CD4-positive, alpha-beta T cell (primary cell): Measurements from ENCODE around the gene RNPS1. TPM values are rescaled to one million over a fixed set of nuclear protein-coding genes. Genes with fewer than 3 reads are reported as not detected.

Source experiments
- ATAC-seq: fragments of 200-7000 bp; cut with Tn5 transposase; one replicate; pipeline ENCODE4 v1.10.0; 2022; ENCODE audit warnings: mild to moderate bottlenecking; ENCODE audit not compliant: poor library complexity
- CTCF ChIA-PET: fragments of 350-600 bp; sonication (Branson Sonifier 250); formaldehyde crosslinking; loops from one replicate; lab custom pipeline; 2021; ENCODE audit warnings: antibody characterized with exemption, inconsistent platforms; lab: Charles Lee
- POLR2A ChIA-PET: fragments of 350-600 bp; sonication (Branson Sonifier 250); formaldehyde crosslinking; loops from one replicate; lab custom pipeline; 2021; ENCODE audit warnings: antibody characterized with exemption, inconsistent platforms; lab: Charles Lee
- DNase-seq, 14 experiments: peaks; one replicate each; pipeline ENCODE4 v3.0.0-alpha.2; 2013 to 2020; ENCODE audit warnings: mixed read lengths in 2 of 14
- H3K27ac ChIP-seq, 2 donors: one replicate each; pipeline versions ENCODE4 v1.5.1 to v1.7.0; 2013; ENCODE audit warnings: low read length in 2 of 2, low read depth in 1 of 2, mild to moderate bottlenecking in 1 of 2
- H3K27me3 ChIP-seq, 2 experiments: 1 replicate in 1 of 2; 2 replicates in 1 of 2; pipeline versions ENCODE4 v1.6.1 to v1.7.0; 2013; ENCODE audit warnings: low read length in 2 of 2, control low read depth in 1 of 2, mild to moderate bottlenecking in 1 of 2, moderate library complexity in 1 of 2; ENCODE audit not compliant: insufficient read depth in 2 of 2, control insufficient read depth in 1 of 2
- H3K36me3 ChIP-seq: one replicate; pipeline ENCODE4 v1.6.1; 2013; ENCODE audit warnings: low read length, control low read depth; ENCODE audit not compliant: insufficient read depth
- H3K4me1 ChIP-seq: one replicate; pipeline ENCODE4 v1.6.1; 2013; ENCODE audit warnings: low read length, control low read depth; ENCODE audit not compliant: insufficient read depth
- H3K4me3 ChIP-seq: one replicate; pipeline ENCODE4 v1.5.1; 2013; ENCODE audit warnings: mild to moderate bottlenecking, low read length, moderate library complexity
- H3K9me3 ChIP-seq, 2 experiments: 1 replicate in 1 of 2; 2 replicates in 1 of 2; pipeline versions ENCODE4 v1.6.1 to v1.7.0; 2013; ENCODE audit warnings: low read length in 2 of 2, mild to moderate bottlenecking in 2 of 2, control low read depth in 1 of 2, moderate library complexity in 1 of 2; ENCODE audit not compliant: control insufficient read depth in 1 of 2, insufficient read depth in 1 of 2
- H3K27ac Mint-ChIP-seq: one replicate; pipeline ENCODE4 v1.8.0; 2020; ENCODE audit warnings: mixed read lengths
- H3K27me3 Mint-ChIP-seq: one replicate; pipeline ENCODE4 v1.8.0; 2021; ENCODE audit warnings: mixed read lengths
- H3K36me3 Mint-ChIP-seq: one replicate; pipeline ENCODE4 v1.8.0; 2021; ENCODE audit warnings: low read depth, mixed read lengths
- H3K4me1 Mint-ChIP-seq: one replicate; pipeline ENCODE4 v1.8.0; 2021; ENCODE audit warnings: low read depth, mixed read lengths
- H3K4me3 Mint-ChIP-seq: one replicate; pipeline ENCODE4 v1.8.0; 2020; ENCODE audit warnings: mild to moderate bottlenecking, mixed read lengths
- H3K9me3 Mint-ChIP-seq: one replicate; pipeline ENCODE4 v1.8.0; 2020; ENCODE audit warnings: mixed read lengths
- intact Hi-C, 2 experiments: fragments of 100-400 bp; cut with DNase I in 1 of 2; cut with micrococcal nuclease in 1 of 2; formaldehyde crosslinking; loops; one replicate each; pipeline versions ENCODE4 v1.15.1 to v1.9.0; 2023 to 2025; cut with DNase I, micrococcal nuclease
- total RNA-seq, 174 experiments: library from RNA in 2 of 174; stranded (reverse) in 2 of 174; gene quantifications; one replicate each; pipeline ENCODE4 v1.2.3 and lab custom pipeline; 2021 to 2026
- TF ChIP-seq, protein P1 (sequence below): fragments of 200-600 bp; IDR thresholded peaks from one replicate; pipeline ENCODE4 v1.8.0; 2022; ENCODE audit warnings: antibody characterized with exemption, mild to moderate bottlenecking

Gene RNPS1
- total RNA-seq, 2 experiments from 2014 or later = 211 to 214 TPM

DNA sequence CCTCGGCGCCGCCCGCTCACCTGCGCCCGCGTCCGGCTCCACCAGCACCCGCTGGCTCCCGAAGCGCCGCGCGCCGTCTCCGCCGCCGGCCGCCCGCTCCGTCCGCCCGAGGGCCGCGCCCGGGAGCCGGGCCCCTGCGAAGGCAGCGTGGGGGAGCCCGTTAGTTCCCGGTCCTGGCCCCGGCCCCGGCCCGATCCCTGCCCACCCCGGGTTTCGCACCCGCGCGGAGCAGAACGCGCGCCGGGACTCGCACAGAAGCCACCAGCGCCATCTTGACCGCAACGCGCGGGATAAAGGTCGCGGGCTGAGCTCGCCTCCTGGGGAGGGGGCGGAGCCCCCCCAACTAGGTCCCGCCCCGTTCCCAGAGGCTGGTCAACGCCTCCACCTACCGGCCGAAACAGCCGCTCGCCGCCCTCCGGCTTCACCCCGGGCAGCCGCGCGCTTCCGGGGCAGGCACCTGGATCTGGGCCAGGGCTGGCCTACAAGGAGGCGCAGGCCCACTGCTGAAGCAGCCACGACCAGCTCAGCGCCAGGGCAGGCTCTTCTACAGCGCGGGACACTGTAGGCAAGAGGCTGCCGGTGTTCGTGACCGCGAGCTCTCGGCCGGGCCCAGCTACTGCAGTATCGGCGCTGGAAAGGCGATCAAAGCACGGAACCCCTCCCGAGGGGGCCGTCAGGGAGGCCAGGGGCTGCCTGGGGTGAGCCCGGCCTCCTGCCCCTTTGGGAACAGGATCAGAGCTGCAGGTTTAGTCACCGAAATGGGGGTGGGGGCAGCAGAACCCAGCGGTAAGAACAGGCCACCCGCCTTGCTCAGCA lies 16.4 kb downstream of the RNPS1 start, which contains the start of gene ECI1:
Gene ECI1, minus strand, starts transcription at position 292 of the 816 bp plus-strand sequence. Its CDS starts 21 bp downstream, at position 271.
- H3K27ac ChIP-seq = peak within 1 kb of the TSS; percentile 53 to 80
- peak within 1 kb of the TSS; percentile 93 for H3K27ac Mint-ChIP-seq
- H3K4me3 ChIP-seq = peak within 1 kb of the TSS; percentile 66
- peak within 1 kb of the TSS; percentile 92 for H3K4me3 Mint-ChIP-seq
- H3K9me3 Mint-ChIP-seq = no peaks in the 10 kb centered on the region
- no peaks in the 10 kb centered on the region for H3K27me3 ChIP-seq
- H3K9me3 ChIP-seq = no peaks in the 10 kb centered on the region
- peaks cover 11% of the 10 kb centered on the region for H3K4me1 Mint-ChIP-seq
- H3K36me3 Mint-ChIP-seq = peaks cover 48% of the 10 kb centered on the region
- peak; percentile 54 to 92 (median 75) for DNase-seq
- TF ChIP-seq, protein P1, sequence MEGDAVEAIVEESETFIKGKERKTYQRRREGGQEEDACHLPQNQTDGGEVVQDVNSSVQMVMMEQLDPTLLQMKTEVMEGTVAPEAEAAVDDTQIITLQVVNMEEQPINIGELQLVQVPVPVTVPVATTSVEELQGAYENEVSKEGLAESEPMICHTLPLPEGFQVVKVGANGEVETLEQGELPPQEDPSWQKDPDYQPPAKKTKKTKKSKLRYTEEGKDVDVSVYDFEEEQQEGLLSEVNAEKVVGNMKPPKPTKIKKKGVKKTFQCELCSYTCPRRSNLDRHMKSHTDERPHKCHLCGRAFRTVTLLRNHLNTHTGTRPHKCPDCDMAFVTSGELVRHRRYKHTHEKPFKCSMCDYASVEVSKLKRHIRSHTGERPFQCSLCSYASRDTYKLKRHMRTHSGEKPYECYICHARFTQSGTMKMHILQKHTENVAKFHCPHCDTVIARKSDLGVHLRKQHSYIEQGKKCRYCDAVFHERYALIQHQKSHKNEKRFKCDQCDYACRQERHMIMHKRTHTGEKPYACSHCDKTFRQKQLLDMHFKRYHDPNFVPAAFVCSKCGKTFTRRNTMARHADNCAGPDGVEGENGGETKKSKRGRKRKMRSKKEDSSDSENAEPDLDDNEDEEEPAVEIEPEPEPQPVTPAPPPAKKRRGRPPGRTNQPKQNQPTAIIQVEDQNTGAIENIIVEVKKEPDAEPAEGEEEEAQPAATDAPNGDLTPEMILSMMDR = peak; percentile 44
- POLR2A ChIA-PET = interaction anchor here (0.8 to 3.0 kb wide), 15 partner anchors 12 to 631 kb away, joined by 3 to 18 read pairs (median 5); partner anchors contain the start of genes ABCA3, AMDHD2, ATP6V0C and FLYWCH2
- H3K27me3 Mint-ChIP-seq = no peaks in the 10 kb centered on the region
- intact Hi-C loops = loop anchor here (2.0 to 10.0 kb wide), 5 partner anchors 17 to 227 kb away; partner anchors contain the start of genes MLST8 (in 2 of the 2), NHERF2 (in 1 of the 2) and RNPS1 (in 1 of the 2)
- H3K36me3 ChIP-seq = peaks cover 21% of the 10 kb centered on the region
- peak; percentile 68 for ATAC-seq
- H3K4me1 ChIP-seq = peaks cover 19% of the 10 kb centered on the region
- CTCF ChIA-PET = interaction anchor here (1.0 to 1.8 kb wide), 3 partner anchors 11 to 57 kb away, joined by 4 to 8 read pairs (median 5); partner anchors contain the start of gene PGP

DNA sequence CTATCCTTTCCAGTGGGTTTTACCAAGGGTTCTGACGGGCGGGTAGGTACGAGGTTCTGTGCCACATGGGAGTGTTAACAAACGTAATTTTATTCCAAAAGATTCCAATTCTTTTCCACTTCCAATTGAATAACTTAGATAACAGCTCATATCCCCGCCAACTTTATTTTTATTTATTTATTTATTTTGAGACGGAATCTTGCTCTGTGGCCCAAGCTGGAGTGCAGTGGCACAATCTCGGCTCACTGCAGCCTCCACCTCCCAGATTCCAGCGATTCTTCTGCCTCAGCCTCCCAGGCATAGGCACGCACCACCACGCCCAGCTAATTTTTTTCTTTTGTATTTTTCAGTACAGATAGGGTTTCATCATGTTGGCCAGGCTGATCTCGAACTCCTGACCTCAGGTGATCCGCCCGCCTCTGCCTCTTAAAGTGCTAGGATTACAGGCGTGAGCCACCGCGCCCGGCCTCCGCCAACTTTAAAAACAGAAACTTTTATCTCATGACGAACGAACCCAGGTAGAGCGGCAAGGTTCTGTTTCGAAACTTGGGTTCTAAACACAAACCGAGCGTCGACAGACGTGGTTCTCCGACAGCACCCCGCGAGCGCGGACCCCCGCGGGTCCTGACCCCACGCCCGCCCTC lies 17.2 kb downstream of the RNPS1 start:
- DNase-seq (peak in 12 of 14 experiments; percentile 9 to 68 (median 48)), ATAC-seq (peak; percentile 26)
- Histone ChIP-seq H3K36me3 (peaks cover 20% of the 10 kb centered on the region), H3K4me1 (peaks cover 19% of the 10 kb centered on the region), H3K4me3 (peak overlapping the region; percentile 66), H3K27me3 (no peaks in the 10 kb centered on the region), H3K9me3 (no peaks in the 10 kb centered on the region), H3K27ac (peak overlapping the region; percentile 21 to 64)
- Mint-ChIP-seq H3K9me3 (no peaks in the 10 kb centered on the region), H3K4me1 (peaks cover 11% of the 10 kb centered on the region), H3K27ac (peak overlapping the region; percentile 93), H3K4me3 (peak overlapping the region; percentile 92), H3K27me3 (no peaks in the 10 kb centered on the region), H3K36me3 (peaks cover 41% of the 10 kb centered on the region)
- TF ChIP-seq, protein P1 = no peak
- POLR2A ChIA-PET = interaction anchor here (0.6 to 3.0 kb wide), 14 partner anchors 16 to 1046 kb away, joined by 3 to 18 read pairs (median 5); partner anchors contain the start of genes ABCA3, AMDHD2, MLST8 and NUBP2
- intact Hi-C loops = loop anchor here (2.0 to 10.0 kb wide), 4 partner anchors 18 to 226 kb away; partner anchors contain the start of genes MLST8 (in 2 of the 2), NHERF2 (in 1 of the 2) and RNPS1 (in 1 of the 2)
- CTCF ChIA-PET = interaction anchor here (1.2 to 1.8 kb wide), 2 partner anchors 36 to 56 kb away, joined by 5 to 8 read pairs; partner anchors contain the start of gene PGP

DNA sequence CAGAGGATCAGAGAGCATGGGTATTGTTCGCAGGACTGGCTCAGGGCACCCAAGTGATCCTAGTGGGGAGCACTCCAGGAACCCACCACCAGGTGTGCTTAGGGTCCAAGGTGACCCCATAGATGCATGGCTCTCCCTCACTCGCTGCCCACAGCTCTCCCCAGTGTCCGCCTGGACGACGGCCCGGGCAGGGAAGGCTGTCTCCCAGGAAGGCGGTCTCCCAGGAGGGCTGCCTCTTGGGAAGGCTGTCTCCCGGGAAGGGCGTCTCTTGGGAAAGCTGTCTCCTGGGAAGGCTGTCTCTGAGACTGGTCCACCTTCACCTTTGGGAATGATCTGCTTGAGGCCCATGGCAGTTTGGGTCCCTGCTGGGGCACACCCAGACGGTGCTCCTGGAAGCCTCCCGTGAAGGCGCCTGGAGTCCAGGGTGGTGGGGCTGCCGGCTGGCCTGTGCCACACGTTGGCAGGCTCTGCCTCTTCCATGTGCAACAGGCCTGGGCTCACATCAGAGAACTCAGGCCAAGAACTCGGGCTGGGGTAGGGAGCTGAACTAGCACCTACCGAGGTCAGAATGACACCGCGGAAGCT lies 21.5 kb downstream of the RNPS1 start:
- no peak overlapping the region for H3K4me3 Mint-ChIP-seq
- H3K27ac Mint-ChIP-seq = no peak overlapping the region
- intact Hi-C loops = no loop called here
- H3K4me1 Mint-ChIP-seq = peaks cover 7% of the 10 kb centered on the region
- Histone ChIP-seq H3K4me1 (peaks cover 13% of the 10 kb centered on the region), H3K9me3 (no peaks in the 10 kb centered on the region), H3K27me3 (no peaks in the 10 kb centered on the region), H3K4me3 (no peak overlapping the region), H3K36me3 (peaks cover 40% of the 10 kb centered on the region), H3K27ac (no peak overlapping the region)
- DNase-seq = no peak
- CTCF ChIA-PET = no interaction called here
- TF ChIP-seq, protein P1 = no peak
- no peaks in the 10 kb centered on the region for H3K9me3 Mint-ChIP-seq
- POLR2A ChIA-PET = no interaction called here
- H3K27me3 Mint-ChIP-seq = no peaks in the 10 kb centered on the region
- ATAC-seq = no peak
- H3K36me3 Mint-ChIP-seq = peaks cover 27% of the 10 kb centered on the region
